Erythroblast (primary cell): ENCODE measurements around the gene PARD3.

ENCODE experiments used
- GATA1 ChIP-seq: IDR thresholded peaks from 2 replicates; pipeline ENCODE4 v1.6.1; 2011; ENCODE audit warnings: low read depth, mild to moderate bottlenecking, control low read depth, low read length, moderate library complexity
- POLR2A ChIP-seq: IDR thresholded peaks from 2 replicates; pipeline ENCODE4 v1.6.1; 2011; ENCODE audit warnings: mild to moderate bottlenecking, low read length

DNA sequence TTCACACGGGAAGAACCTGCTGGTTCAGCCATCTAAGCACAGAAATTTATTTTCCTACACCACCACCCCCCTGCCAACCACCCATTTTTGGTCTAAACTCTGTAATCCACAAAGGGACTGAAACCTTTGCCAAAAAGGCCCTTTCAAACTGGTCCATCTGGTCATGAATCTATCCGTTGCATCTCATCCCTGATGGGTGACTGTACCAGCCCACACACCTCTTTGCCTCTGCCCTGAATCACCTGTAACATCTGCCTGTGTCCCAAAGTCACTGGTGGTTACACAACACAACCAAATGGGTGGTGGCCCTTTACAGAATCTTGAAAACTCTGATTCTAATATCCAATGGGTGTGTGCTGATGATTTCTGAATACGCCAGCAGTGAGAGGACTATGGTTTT is 503.4 kb downstream of the PARD3 start:
- no peak for TF ChIP-seq POLR2A
- no peak for TF ChIP-seq GATA1
